Right lobe of liver (tissue), 6 donors: ENCODE data around the gene GLDN. TPM values are rescaled to one million over a fixed set of nuclear protein-coding genes. Genes with fewer than 3 reads are reported as not detected.

Source experiments
- ATAC-seq, 4 donors: fragments of 200-7000 bp; cut with Tn5 transposase; one replicate each; pipeline ENCODE4 v1.9.1; 2020; ENCODE audit warnings: mild to moderate bottlenecking in 4 of 4, moderate library complexity in 4 of 4
- DNase-seq, 3 donors: peaks; one replicate each; pipeline ENCODE4 v3.0.0-alpha.2; 2020
- H3K27ac ChIP-seq, 3 donors: fragments of 200-600 bp; one replicate each; pipeline ENCODE4 v1.8.0; 2022
- H3K27me3 ChIP-seq, 2 donors: fragments of 200-600 bp; one replicate each; pipeline ENCODE4 v1.8.0; 2022
- H3K36me3 ChIP-seq, 4 donors: fragments of 200-600 bp; sonication (generic) in 1 of 4; one replicate each; pipeline versions ENCODE4 v1.5.1 to v1.8.0; 2017 to 2022; ENCODE audit warnings: control low read depth in 1 of 4
- H3K4me1 ChIP-seq, 4 donors: fragments of 200-600 bp; sonication (generic) in 1 of 4; one replicate each; pipeline versions ENCODE4 v1.5.1 to v1.8.0; 2017 to 2022; ENCODE audit warnings: control low read depth in 1 of 4
- H3K4me3 ChIP-seq, 3 donors: fragments of 200-600 bp; one replicate each; pipeline ENCODE4 v1.8.0; 2022
- H3K9me3 ChIP-seq, 4 donors: fragments of 200-600 bp; sonication (generic) in 1 of 4; one replicate each; pipeline versions ENCODE4 v1.5.1 to v1.8.0; 2017 to 2022; ENCODE audit warnings: control low read depth in 1 of 4
- CTCF ChIP-seq, 4 donors: fragments of 200-600 bp in 3 of 4; fragments of 450-650 bp in 1 of 4; IDR thresholded peaks; one replicate each; pipeline versions ENCODE4 v1.5.1 to v1.8.0; 2016 to 2022; ENCODE audit warnings: antibody characterized with exemption in 4 of 4, mild to moderate bottlenecking in 2 of 4
- POLR2A ChIP-seq: fragments of 450-650 bp; IDR thresholded peaks from one replicate; pipeline ENCODE4 v1.6.1; 2017; ENCODE audit warnings: antibody characterized with exemption, mild to moderate bottlenecking
- WGBS: methylation state at CpG from one replicate; pipeline ENCODE4 v1.1.6; 2018; ENCODE audit warnings: low coverage, low lambda C conversion rate; ENCODE audit not compliant: insufficient coverage; ENCODE audit errors: missing lambda C conversion rate; 5-methylcytosine and 5-hydroxymethylcytosine counted together
- intact Hi-C, 2 donors: fragments of 100-400 bp; cut with DNase I; formaldehyde crosslinking; loops; one replicate each; pipeline versions ENCODE4 v1.11.2 to v1.14.1; 2022
- total RNA-seq, 6 experiments: library from RNA; depleted of rRNA in 2 of 6; stranded (reverse); fragments of >200 nt in 2 of 6; fragmentation: NEBNext Ultra II Directional in 3 of 6; extraction: Animal tissue kit (Norgen Biotek cat#: 25700) in 3 of 6; gene quantifications; one replicate each; pipeline versions ENCODE4 v1.1.0 to v1.2.4, GENCODE V29; 2016 to 2023
- donor health status: DM: no; HTN: yes; CAD: no.
- donor health status: DM: no; HTN: no; CAD: no.
- donor health status: DM: no; HTN: no; CAD: no.
- donor health status: DM: no; HTN: yes; CAD: no.
- donor health status: DM: no; HTN: yes; CAD: no.

Gene GLDN
- total RNA-seq, 6 experiments from 2014 or later = 0.18 to 0.81 (median 0.43) TPM

- no peak for TF ChIP-seq CTCF (IDR thresholded peaks at IDR 0.05)
- TF ChIP-seq POLR2A = no peak
- WGBS = 23% methylated on average over 2 of the region's 2 CpGs
- H3K27ac ChIP-seq = no peak overlapping the region
Measured at GRCh38 chr15:51311510-51311909, 29.9 kb upstream of the GLDN start.

GRCh38 chr15:51312166-51313073 lies 29.0 kb upstream of the GLDN start:
- DNase-seq = no peak
- Histone ChIP-seq H3K27me3 (no peaks in the 10 kb centered on the region), H3K36me3 (no peaks in the 10 kb centered on the region), H3K4me1 (no peaks in the 10 kb centered on the region), H3K27ac (no peak overlapping the region), H3K4me3 (no peak overlapping the region), H3K9me3 (no peaks in the 10 kb centered on the region)
- 44% methylated on average over 8 of the region's 8 CpGs for WGBS
- ATAC-seq = no peak
- intact Hi-C loops = no loop called here
- no peak for TF ChIP-seq POLR2A
- no peak for TF ChIP-seq CTCF (IDR thresholded peaks at IDR 0.05)

More at GRCh38 chr15:51311510-51311909, 29.9 kb upstream of the GLDN start:
- intact Hi-C loops = no loop called here
- DNase-seq = no peak
- Histone ChIP-seq H3K36me3 (no peaks in the 10 kb centered on the region), H3K4me1 (no peaks in the 10 kb centered on the region), H3K9me3 (no peaks in the 10 kb centered on the region), H3K4me3 (no peak overlapping the region), H3K27me3 (no peaks in the 10 kb centered on the region)
- no peak for ATAC-seq

GRCh38 chr15:51313074-51313393 lies 28.4 kb upstream of the GLDN start:
- H3K27ac ChIP-seq = no peak overlapping the region
- intact Hi-C loops = no loop called here
- no peak overlapping the region for H3K4me3 ChIP-seq
- no peaks in the 10 kb centered on the region for H3K36me3 ChIP-seq
- TF ChIP-seq POLR2A (no peak), CTCF (IDR thresholded peaks at IDR 0.05) (no peak)
- no peaks in the 10 kb centered on the region for H3K9me3 ChIP-seq
- DNase-seq (no peak), ATAC-seq (no peak)
- no peaks in the 10 kb centered on the region for H3K4me1 ChIP-seq
- H3K27me3 ChIP-seq = no peaks in the 10 kb centered on the region

GRCh38 chr15:51313644-51314280 lies 27.7 kb upstream of the GLDN start:
- no peak overlapping the region for H3K27ac ChIP-seq
- H3K36me3 ChIP-seq = no peaks in the 10 kb centered on the region
- no peaks in the 10 kb centered on the region for H3K27me3 ChIP-seq
- H3K4me3 ChIP-seq = no peak overlapping the region
- no peaks in the 10 kb centered on the region for H3K4me1 ChIP-seq
- H3K9me3 ChIP-seq = no peaks in the 10 kb centered on the region
- 59% methylated on average over 6 of the region's 10 CpGs for WGBS
- DNase-seq (no peak), ATAC-seq (no peak)
- no peak for TF ChIP-seq CTCF (IDR thresholded peaks at IDR 0.05)
- intact Hi-C loops = no loop called here
